HEK293 (cell line): ENCODE results near the gene RTKN.

Experiments
- CTCF ChIA-PET: fragments of 350-600 bp; formaldehyde crosslinking; extraction: SDS; loops from one replicate; lab custom pipeline; 2021; ENCODE audit warnings: antibody characterized with exemption; lab: Yijun Ruan, JAX
- POLR2A ChIA-PET: fragments of 300-600 bp; formaldehyde crosslinking; extraction: SDS; loops from one replicate; lab custom pipeline; 2020; ENCODE audit warnings: antibody characterized with exemption, inconsistent platforms; lab: Yijun Ruan, JAX
- H3K27ac ChIP-seq: fragments of 200-500 bp; sonication (Bioruptor generic); 2 replicates; pipeline ENCODE4 v1.5.1; 2014; ENCODE audit warnings: low read depth, low read length, control low read depth, inconsistent platforms; ENCODE audit errors: extremely low read depth
- H3K36me3 ChIP-seq, 2 experiments: fragments of 200-500 bp in 1 of 2; sonication (Bioruptor generic) in 1 of 2; 1 replicate in 1 of 2; 2 replicates in 1 of 2; pipeline ENCODE4 v1.5.1; 2014 to 2017; ENCODE audit warnings: inconsistent platforms in 2 of 2, low read length in 2 of 2; ENCODE audit not compliant: control insufficient read depth in 2 of 2, insufficient read depth in 1 of 2
- H3K4me1 ChIP-seq: fragments of 200-500 bp; sonication (Bioruptor generic); 2 replicates; pipeline ENCODE4 v1.5.1; 2014; ENCODE audit warnings: mild to moderate bottlenecking, low read length, inconsistent platforms; ENCODE audit not compliant: control insufficient read depth, insufficient read depth
- H3K4me3 ChIP-seq: 2 replicates; pipeline ENCODE4 v1.5.1; 2011; ENCODE audit warnings: low read depth, mild to moderate bottlenecking, control low read depth, low read length, moderate library complexity
- H3K9me3 ChIP-seq: fragments of 200-500 bp; sonication (Bioruptor generic); 2 replicates; pipeline ENCODE4 v1.5.1; 2014; ENCODE audit warnings: low read depth, low read length, inconsistent platforms; ENCODE audit not compliant: control insufficient read depth, insufficient read depth
- CTCF ChIP-seq: fragments of 450-650 bp; formaldehyde crosslinking; IDR thresholded peaks from 2 replicates; pipeline ENCODE4 v1.5.1; 2016; ENCODE audit warnings: missing biosample characterization, missing genetic modification characterization
- FEZF1 ChIP-seq: fragments of 450-650 bp; formaldehyde crosslinking; IDR thresholded peaks from 2 replicates; pipeline ENCODE4 v1.5.1; 2016; ENCODE audit warnings: missing biosample characterization, missing genetic modification characterization
- GLIS2 ChIP-seq: fragments of 450-650 bp; formaldehyde crosslinking; IDR thresholded peaks from 2 replicates; pipeline ENCODE4 v1.5.1; 2016; ENCODE audit warnings: missing biosample characterization, missing genetic modification characterization
- SP2 ChIP-seq: fragments of 450-650 bp; formaldehyde crosslinking; IDR thresholded peaks from 2 replicates; pipeline ENCODE4 v1.5.1; 2016; ENCODE audit warnings: missing biosample characterization, missing genetic modification characterization
- SP7 ChIP-seq: fragments of 450-650 bp; formaldehyde crosslinking; IDR thresholded peaks from 2 replicates; pipeline ENCODE4 v1.5.1; 2016; ENCODE audit warnings: missing biosample characterization, missing genetic modification characterization
- YY2 ChIP-seq: fragments of 450-650 bp; formaldehyde crosslinking; IDR thresholded peaks from 2 replicates; pipeline ENCODE4 v1.5.1; 2016; ENCODE audit warnings: missing biosample characterization, missing genetic modification characterization
- ZBTB44 ChIP-seq: fragments of 450-650 bp; IDR thresholded peaks from 2 replicates; pipeline ENCODE4 v1.5.1; 2018; ENCODE audit warnings: missing biosample characterization, mild to moderate bottlenecking, missing genetic modification characterization
- ZFP41 ChIP-seq: fragments of 450-650 bp; formaldehyde crosslinking; IDR thresholded peaks from 2 replicates; pipeline ENCODE4 v1.5.1; 2016; ENCODE audit warnings: missing biosample characterization, missing genetic modification characterization, borderline replicate concordance
- ZNF221 ChIP-seq: fragments of 450-650 bp; formaldehyde crosslinking; IDR thresholded peaks from 2 replicates; pipeline ENCODE4 v1.5.1; 2017; ENCODE audit warnings: missing biosample characterization, missing genetic modification characterization, borderline replicate concordance
- ZNF274 ChIP-seq, 2 experiments: fragments of 200-500 bp in 1 of 2; fragments of 450-650 bp in 1 of 2; sonication (Bioruptor generic) in 1 of 2; formaldehyde crosslinking in 1 of 2; IDR thresholded peaks; 2 replicates each; pipeline versions ENCODE4 v1.5.1 to v1.6.1; 2014 to 2016; ENCODE audit warnings: borderline replicate concordance in 1 of 2, inconsistent platforms in 1 of 2, low read length in 1 of 2, missing biosample characterization in 1 of 2, missing genetic modification characterization in 1 of 2
- ZNF624 ChIP-seq: fragments of 450-650 bp; formaldehyde crosslinking; IDR thresholded peaks from 2 replicates; pipeline ENCODE4 v1.5.1; 2017; ENCODE audit warnings: missing biosample characterization, missing genetic modification characterization
- ZNF645 ChIP-seq: fragments of 450-650 bp; formaldehyde crosslinking; IDR thresholded peaks from 2 replicates; pipeline ENCODE4; 2016; ENCODE audit warnings: missing biosample characterization, missing genetic modification characterization
- ZNF707 ChIP-seq: fragments of 450-650 bp; formaldehyde crosslinking; IDR thresholded peaks from 2 replicates; pipeline ENCODE4 v1.5.1; 2016; ENCODE audit warnings: missing biosample characterization, missing genetic modification characterization
- ZNF785 ChIP-seq: fragments of 450-650 bp; formaldehyde crosslinking; IDR thresholded peaks from 2 replicates; pipeline ENCODE4 v1.5.1; 2016; ENCODE audit warnings: missing biosample characterization, missing genetic modification characterization
- ZSCAN5A ChIP-seq: fragments of 450-650 bp; formaldehyde crosslinking; IDR thresholded peaks from 2 replicates; pipeline ENCODE4 v1.5.1; 2016; ENCODE audit warnings: missing biosample characterization, missing genetic modification characterization

Gene RTKN

GRCh38 chr2:74429487-74430451, 12.0 kb downstream of the RTKN start:
- peaks cover 16 to 81% of the 10 kb centered on the region in 2 experiments; a peak in 2 of 3 replicates for H3K36me3 ChIP-seq
- ChIA-PET CTCF (no interaction called here), POLR2A (interaction anchor here (1.4 to 2.3 kb wide), 2 partner anchors 11 to 25 kb away, joined by 4 to 7 read pairs; partner anchors contain the start of gene INO80B)
- TF ChIP-seq SP7 (tag by site-specific recombination) (no peak), ZNF785 (tag by site-specific recombination) (no peak), ZBTB44 (tag by site-specific recombination) (no peak), ZNF274 (IDR thresholded peaks at IDR 0.05; ENCODE audit: low read length) (no peak), ZNF274 (tag by site-specific recombination; IDR thresholded peaks at IDR 0.05; ENCODE audit: borderline replicate concordance) (no peak), YY2 (tag by site-specific recombination) (no peak), ZNF624 (tag by site-specific recombination) (no peak), ZNF221 (tag by site-specific recombination) (no peak)
- no peak overlapping the region for H3K4me3 ChIP-seq
- H3K9me3 ChIP-seq: no peaks in the 10 kb centered on the region
- no peak overlapping the region for H3K27ac ChIP-seq
- no peaks in the 10 kb centered on the region for H3K4me1 ChIP-seq

- POLR2A ChIA-PET: interaction anchor here (1.0 to 1.4 kb wide), 3 partner anchors 12 to 37 kb away, joined by 3 to 4 read pairs (median 4); no protein-coding TSS in a partner anchor
- peaks cover 16 to 90% of the 10 kb centered on the region in 2 experiments; a peak in 2 of 3 replicates for H3K36me3 ChIP-seq
Observed at GRCh38 chr2:74428675-74429074, 13.1 kb downstream of the RTKN start.

GRCh38 chr2:74427551-74427950, 14.2 kb downstream of the RTKN start:
- TF ChIP-seq SP2 (tag by site-specific recombination): no peak
- TF ChIP-seq ZFP41: no peak
- no peak for TF ChIP-seq ZSCAN5A
- no peak for TF ChIP-seq ZNF707 (tag by site-specific recombination)
- no peak for TF ChIP-seq ZNF645 (tag by site-specific recombination)
- Histone ChIP-seq H3K9me3 (no peaks in the 10 kb centered on the region), H3K4me3 (no peak overlapping the region), H3K36me3 (peaks cover 19 to 89% of the 10 kb centered on the region in 2 experiments; a peak in 2 of 3 replicates), H3K4me1 (no peaks in the 10 kb centered on the region), H3K27ac (no peak overlapping the region)
- ChIA-PET POLR2A (interaction anchor here (1.1 to 1.4 kb wide), 4 partner anchors 15 to 36 kb away, joined by 3 to 4 read pairs (median 4); partner anchors contain the start of gene WBP1), CTCF (interaction anchor here (0.7 kb wide), 1 partner anchor 37 kb away, joined by 3 read pairs; no protein-coding TSS in a partner anchor)

More at GRCh38 chr2:74428675-74429074, 13.1 kb downstream of the RTKN start:
- Histone ChIP-seq H3K9me3 (no peaks in the 10 kb centered on the region), H3K4me1 (no peaks in the 10 kb centered on the region)
- CTCF ChIA-PET: no interaction called here
- TF ChIP-seq FEZF1 (no peak), CTCF (tag by site-specific recombination) (no peak), GLIS2 (tag by site-specific recombination) (peak; percentile 5; the same call in 1 of the 2 replicates)
- TF ChIP-seq, all 188 proteins: peak for 1
- H3K4me3 ChIP-seq: no peak overlapping the region
- no peak overlapping the region for H3K27ac ChIP-seq
